GM18505 (cell line): ENCODE results near the gene BSG.

Experiments used
- ATAC-seq: cut with Tn5 transposase; IDR thresholded peaks from one replicate; pipeline ENCODE4 v1.9.1; 2021; ENCODE audit not compliant: unreplicated experiment
- POLR2A ChIP-seq: IDR thresholded peaks from 4 replicates; pipeline ENCODE4 v1.6.1; 2011; ENCODE audit warnings: borderline replicate concordance; ENCODE audit not compliant: insufficient read depth, insufficient read length; ENCODE audit errors: extremely low read depth

The BSG gene

GRCh38 chr19:535017-535835, 37.2 kb upstream of the BSG start:
- no peak for ATAC-seq
- no peak for TF ChIP-seq POLR2A

- ATAC-seq, result no peak
- no peak for TF ChIP-seq POLR2A
These were observed 36.1 kb upstream of the BSG start for GRCh38 chr19:536031-536880.

GRCh38 chr19:536881-537404, 35.5 kb upstream of the BSG start:
- ATAC-seq, result no peak
- no peak for TF ChIP-seq POLR2A

DNA sequence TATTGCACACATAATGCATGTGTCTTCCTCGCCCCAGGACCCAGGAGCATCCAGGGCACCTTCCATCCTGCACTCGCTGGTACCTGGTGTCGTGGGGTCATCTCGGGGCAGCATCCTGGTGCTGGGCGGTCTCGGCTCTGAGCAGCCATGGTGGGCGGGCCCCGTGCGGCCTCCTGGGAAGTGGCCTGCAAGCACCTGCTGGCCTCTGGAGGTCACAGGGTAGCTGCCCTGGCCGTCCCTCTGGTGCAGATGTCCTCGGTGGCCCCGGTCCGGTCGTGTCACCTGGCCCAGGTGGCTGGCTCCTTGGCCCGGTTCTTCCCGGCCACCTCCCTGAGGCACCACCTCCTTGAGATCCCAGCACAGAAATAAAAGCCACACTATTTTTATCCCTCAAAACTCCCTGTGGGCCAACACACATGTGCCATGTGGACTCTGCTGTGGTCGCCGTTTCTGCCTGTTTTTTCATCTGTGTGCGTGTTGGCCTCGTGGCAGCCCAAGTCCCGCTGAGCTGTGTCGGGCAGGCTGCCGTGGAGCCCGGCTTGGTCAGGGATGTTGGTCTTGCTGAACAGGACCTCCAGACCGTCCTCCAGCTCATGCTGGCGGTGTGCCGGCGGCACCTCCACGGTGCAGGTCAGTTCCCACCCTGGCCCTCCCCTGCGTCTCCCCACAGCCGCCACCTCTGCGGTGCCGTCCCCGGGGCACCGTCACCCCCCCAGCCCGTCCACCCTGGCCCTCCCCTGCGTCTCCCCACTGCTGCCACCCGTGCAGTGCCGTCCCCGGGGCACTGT, 33.6 kb upstream of the BSG start:
- TF ChIP-seq POLR2A, result no peak
- no peak for ATAC-seq

- TF ChIP-seq POLR2A, result no peak
- no peak for ATAC-seq
These were observed 32.9 kb upstream of the BSG start for GRCh38 chr19:539429-540030.

GRCh38 chr19:540867-541637, 31.3 kb upstream of the BSG start:
- no peak for TF ChIP-seq POLR2A
- no peak for ATAC-seq

DNA sequence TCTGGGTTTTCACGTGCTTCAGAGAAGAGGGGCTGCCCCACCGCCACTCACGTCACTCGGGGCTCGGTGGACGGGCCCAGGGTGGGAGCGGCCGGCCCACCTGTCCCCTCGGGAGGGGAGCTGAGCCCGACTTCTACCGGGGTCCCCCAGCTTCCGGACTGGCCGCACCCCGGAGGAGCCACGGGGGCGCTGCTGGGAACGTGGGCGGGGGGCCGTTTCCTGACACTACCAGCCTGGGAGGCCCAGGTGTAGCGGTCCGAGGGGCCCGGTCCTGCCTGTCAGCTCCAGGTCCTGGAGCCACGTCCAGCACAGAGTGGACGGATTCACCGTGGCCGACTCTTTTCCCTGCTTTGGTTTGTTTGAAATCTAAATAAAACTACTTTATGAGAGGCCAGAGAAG, 30.7 kb upstream of the BSG start:
- no peak for ATAC-seq
- no peak for TF ChIP-seq POLR2A

- no peak for ATAC-seq
- TF ChIP-seq POLR2A, result no peak
These were observed 30.1 kb upstream of the BSG start for GRCh38 chr19:542173-542866.

DNA sequence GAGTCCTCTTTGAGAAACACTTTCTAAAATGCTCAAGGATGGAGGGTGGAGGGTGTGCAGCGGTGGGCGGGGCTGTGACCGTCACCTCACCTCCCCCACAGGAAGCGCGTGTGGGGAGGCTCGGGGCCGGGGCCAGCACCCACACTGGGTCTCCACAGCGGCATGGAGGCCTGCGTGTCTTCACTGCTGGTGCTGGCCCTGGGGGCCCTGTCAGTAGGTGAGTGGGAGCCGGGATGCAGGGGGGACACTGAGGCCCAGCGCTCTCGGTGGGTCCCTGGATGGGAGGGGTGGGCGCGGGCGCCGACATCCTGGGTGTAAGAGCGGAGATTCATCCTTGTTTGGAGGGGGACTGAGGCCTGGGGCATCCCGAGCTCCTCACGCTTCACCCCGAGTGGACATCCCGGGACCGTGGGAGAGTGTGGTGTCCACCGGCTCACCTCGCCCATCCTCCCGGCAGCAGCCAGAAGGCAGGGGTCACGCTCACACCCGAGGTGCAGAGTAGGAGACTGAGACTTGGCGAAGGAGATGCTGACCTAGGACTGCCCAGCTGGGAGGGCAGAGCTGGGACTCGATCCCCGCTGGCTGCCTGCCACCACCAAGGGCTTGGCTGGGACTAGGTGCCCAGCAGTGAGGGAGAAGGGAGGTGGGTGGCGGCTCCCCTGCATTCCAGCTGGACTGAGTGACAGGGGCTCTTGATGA, 28.3 kb upstream of the BSG start, which contains the start of gene GZMM:
TSS of gene GZMM (plus strand) at position 144 of the 699 bp plus-strand sequence. CDS start at position 163, 19 bp downstream.
- ATAC-seq, result no peak
- TF ChIP-seq POLR2A, result no peak

DNA sequence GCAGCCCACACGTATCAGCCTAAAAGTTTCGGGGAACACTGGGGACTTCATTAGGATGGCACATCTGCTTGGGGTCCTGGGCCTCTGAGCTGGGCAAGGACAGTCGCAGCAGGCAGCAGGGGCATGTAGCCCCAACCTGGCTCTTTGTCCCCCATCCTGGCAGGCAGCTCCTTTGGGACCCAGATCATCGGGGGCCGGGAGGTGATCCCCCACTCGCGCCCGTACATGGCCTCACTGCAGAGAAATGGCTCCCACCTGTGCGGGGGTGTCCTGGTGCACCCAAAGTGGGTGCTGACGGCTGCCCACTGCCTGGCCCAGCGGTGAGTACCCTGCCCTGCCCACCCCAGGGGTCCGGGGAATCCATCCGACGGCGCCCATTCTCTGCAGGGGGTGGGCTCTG, 25.3 kb upstream of the BSG start:
- no peak for TF ChIP-seq POLR2A
- ATAC-seq, result no peak

GRCh38 chr19:547836-548720, 24.3 kb upstream of the BSG start:
- ATAC-seq, result no peak
- TF ChIP-seq POLR2A, result no peak
